T-cell (primary cell): ENCODE results near the gene VSNL1. TPM values are rescaled to one million over a fixed set of nuclear protein-coding genes. Genes with fewer than 3 reads are reported as not detected.

ENCODE experiments used
- ATAC-seq, 4 experiments: fragments of 200-7000 bp in 3 of 4; fragments of 150-1000 bp in 1 of 4; cut with Tn5 transposase; replicated peaks in 1 of 4; 1 replicate in 3 of 4; 2 replicates in 1 of 4; pipeline ENCODE4 v1.10.0; 2021; ENCODE audit warnings: moderate library complexity in 3 of 4, mild to moderate bottlenecking in 2 of 4, moderate number of reproducible peaks in 1 of 4
- CTCF ChIA-PET, 2 donors: fragments of 300-600 bp; sonication (Branson Sonifier 250); formaldehyde crosslinking; loops; one replicate each; lab custom pipeline; 2022; ENCODE audit warnings: antibody characterized with exemption in 2 of 2; lab: Charles Lee
- POLR2A ChIA-PET, 2 donors: fragments of 300-600 bp; sonication (Branson Sonifier 250); formaldehyde crosslinking; loops; one replicate each; lab custom pipeline; 2022; ENCODE audit warnings: antibody characterized with exemption in 2 of 2; lab: Charles Lee
- DNase-seq, 35 experiments: peaks; one replicate each; pipeline versions ENCODE4 v3.0.0 to v3.0.0-alpha.2; 2013 to 2023
- H3K27ac ChIP-seq: one replicate; pipeline ENCODE4 v1.5.1; 2013; ENCODE audit warnings: low read length
- H3K27me3 ChIP-seq, 2 experiments: replicated peaks in 1 of 2; 1 replicate in 1 of 2; 2 replicates in 1 of 2; pipeline versions ENCODE4 v1.6.1 to v1.7.0; 2013; ENCODE audit warnings: low read length in 1 of 2, mixed read lengths in 1 of 2; ENCODE audit not compliant: control insufficient read depth in 2 of 2, insufficient read depth in 2 of 2; ENCODE audit errors: extremely low read depth in 1 of 2
- H3K36me3 ChIP-seq, 2 donors: 1 replicate in 1 of 2; 2 replicates in 1 of 2; pipeline versions ENCODE4 v1.6.1 to v1.7.0; 2013; ENCODE audit warnings: low read length in 1 of 2; ENCODE audit not compliant: control insufficient read depth in 2 of 2, insufficient read depth in 1 of 2; ENCODE audit errors: extremely low read depth in 1 of 2
- H3K4me1 ChIP-seq, 2 experiments: 1 replicate in 1 of 2; 2 replicates in 1 of 2; pipeline versions ENCODE4 v1.6.1 to v1.7.0; 2013; ENCODE audit warnings: low read length in 2 of 2, mixed read lengths in 1 of 2; ENCODE audit not compliant: insufficient read depth in 2 of 2, control insufficient read depth in 1 of 2; ENCODE audit errors: extremely low read depth in 1 of 2
- H3K4me3 ChIP-seq, 2 donors: 1 replicate in 1 of 2; 2 replicates in 1 of 2; pipeline versions ENCODE4 v1.5.1 to v1.7.0; 2013; ENCODE audit warnings: mild to moderate bottlenecking in 2 of 2, low read length in 1 of 2, moderate library complexity in 1 of 2; ENCODE audit not compliant: control insufficient read depth in 1 of 2; ENCODE audit errors: extremely low read depth in 1 of 2
- H3K9me3 ChIP-seq: 2 replicates; pipeline ENCODE4 v1.7.0; 2013
- H3K27ac Mint-ChIP-seq, 2 donors: one replicate each; pipeline ENCODE4 v1.8.0; 2020 to 2021; ENCODE audit warnings: mild to moderate bottlenecking in 2 of 2, mixed read lengths in 2 of 2
- H3K27me3 Mint-ChIP-seq, 2 donors: one replicate each; pipeline ENCODE4 v1.8.0; 2021 to 2022; ENCODE audit warnings: mixed read lengths in 2 of 2
- H3K36me3 Mint-ChIP-seq: one replicate; pipeline ENCODE4 v1.8.0; 2021; ENCODE audit warnings: mixed read lengths
- H3K4me1 Mint-ChIP-seq, 3 donors: one replicate each; pipeline ENCODE4 v1.8.0; 2020 to 2022; ENCODE audit warnings: mixed read lengths in 3 of 3, mild to moderate bottlenecking in 1 of 3
- H3K4me3 Mint-ChIP-seq, 3 donors: one replicate each; pipeline ENCODE4 v1.8.0; 2020 to 2022; ENCODE audit warnings: mild to moderate bottlenecking in 3 of 3, mixed read lengths in 3 of 3, moderate library complexity in 3 of 3
- H3K9me3 Mint-ChIP-seq, 3 donors: one replicate each; pipeline ENCODE4 v1.8.0; 2020 to 2022; ENCODE audit warnings: mixed read lengths in 3 of 3
- WGBS: methylation state at CpG from one replicate; pipeline ENCODE4 v1.1.5; 2013; ENCODE audit warnings: missing lambda C conversion rate; ENCODE audit not compliant: insufficient coverage; 5-methylcytosine and 5-hydroxymethylcytosine counted together
- total RNA-seq, 35 experiments: library from RNA in 6 of 35; stranded (reverse) in 6 of 35; fragments of 120-200 nt in 1 of 35; gene quantifications; one replicate each; pipeline versions ENCODE4 v1.2.1 to v1.2.4 and lab custom pipeline; 2013 to 2026

Gene VSNL1
- total RNA-seq, 5 donors from 2014 or later (not counting 1 experiment from before 2014, with no cell fraction given): 0.22 TPM; not detected in 4

DNA sequence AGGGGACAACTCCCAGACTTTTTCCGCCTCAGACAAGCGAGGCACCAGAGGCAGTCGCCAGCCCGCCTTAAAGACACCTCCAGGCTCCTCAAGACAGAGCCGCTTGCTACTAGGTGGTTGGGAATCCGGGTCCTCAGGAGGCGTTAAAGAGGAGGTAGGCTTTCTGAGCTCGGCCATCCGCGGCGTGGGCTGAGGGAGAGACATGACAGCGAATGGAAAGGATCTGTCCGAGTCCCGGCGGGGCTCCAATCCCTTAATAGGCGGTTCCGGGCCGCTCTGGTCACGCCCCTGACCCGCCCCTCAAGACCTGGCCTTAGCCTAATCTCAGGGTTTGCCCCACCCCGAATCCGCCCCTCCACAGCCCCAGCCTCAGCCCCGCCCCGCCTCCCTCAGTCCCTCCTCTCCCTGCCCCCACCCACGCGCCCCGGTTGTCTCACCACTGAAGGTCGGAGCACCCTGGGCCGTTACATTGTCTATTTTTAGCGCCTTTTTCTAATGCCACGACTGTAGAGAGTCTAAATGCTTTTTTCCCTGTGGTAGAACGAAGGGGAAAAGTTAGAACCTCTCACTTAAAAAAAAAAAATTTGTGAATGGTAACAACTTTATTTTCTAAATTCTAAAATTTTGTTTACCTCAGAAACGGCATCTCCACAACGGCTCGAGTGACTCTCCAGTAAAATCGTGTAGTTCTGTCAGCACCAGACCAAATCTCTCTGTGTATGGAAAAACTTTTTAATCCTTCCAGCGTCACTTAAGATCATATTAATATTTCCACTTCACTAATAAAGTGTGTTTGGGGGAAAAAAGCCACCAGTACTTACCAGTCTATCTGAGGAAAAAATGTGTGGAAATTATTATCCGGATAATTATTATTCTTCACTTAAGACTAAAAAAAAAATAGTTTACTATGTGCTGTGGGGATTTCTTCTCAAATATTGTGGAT is 22.0 kb upstream of the VSNL1 start, which contains the start of gene RAD51AP2:
RAD51AP2 (minus strand) TSS at position 229 of the 943 bp plus-strand sequence; CDS start at position 204, 25 bp downstream.
- Histone ChIP-seq H3K27ac (no peak within 1 kb of the TSS), H3K9me3 (no peaks in the 10 kb centered on the region), H3K4me3 (no peak within 1 kb of the TSS), H3K27me3 (peaks cover 6 to 9% of the 10 kb centered on the region in 2 experiments), H3K4me1 (no peaks in the 10 kb centered on the region), H3K36me3 (no peaks in the 10 kb centered on the region)
- no peaks in the 10 kb centered on the region for H3K36me3 Mint-ChIP-seq
- no peak within 1 kb of the TSS for H3K27ac Mint-ChIP-seq
- H3K27me3 Mint-ChIP-seq: peaks cover 21 to 26% of the 10 kb centered on the region in 2 donors
- H3K4me3 Mint-ChIP-seq: no peak within 1 kb of the TSS
- no peaks in the 10 kb centered on the region for H3K4me1 Mint-ChIP-seq
- H3K9me3 Mint-ChIP-seq: peaks cover 0 to 4% (median 0%) of the 10 kb centered on the region in 3 donors
- WGBS: 7% methylated on average over 20 of the region's 38 CpGs
- ATAC-seq (no peak), DNase-seq (no peak)
- CTCF ChIA-PET: no interaction called here
- POLR2A ChIA-PET: no interaction called here

DNA sequence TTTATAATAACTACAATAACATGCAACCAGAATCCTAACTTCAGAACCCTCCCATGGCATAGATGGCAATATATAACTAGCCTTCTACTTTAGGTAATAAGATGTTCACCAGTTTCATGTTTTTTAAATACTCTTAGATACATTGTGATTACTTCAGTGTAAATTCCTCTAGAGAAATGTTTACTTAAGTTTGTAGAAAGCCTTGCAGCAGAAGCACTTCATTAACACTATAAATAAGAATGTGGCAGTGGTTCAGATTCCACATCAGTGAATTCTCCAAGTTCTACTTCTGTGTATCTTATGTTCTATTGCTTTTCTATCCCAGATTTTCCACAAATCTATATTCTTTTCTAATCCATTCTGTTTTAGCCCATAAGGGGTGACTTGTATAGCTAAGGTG is 21.0 kb upstream of the VSNL1 start:
- peaks cover 6 to 9% of the 10 kb centered on the region in 2 experiments for H3K27me3 ChIP-seq
- H3K27ac ChIP-seq: no peak overlapping the region
- no peaks in the 10 kb centered on the region for H3K9me3 ChIP-seq
- H3K27ac Mint-ChIP-seq: no peak overlapping the region
- no peaks in the 10 kb centered on the region for H3K4me1 Mint-ChIP-seq
- no peaks in the 10 kb centered on the region for H3K4me1 ChIP-seq
- ChIA-PET POLR2A (no interaction called here), CTCF (no interaction called here)
- H3K27me3 Mint-ChIP-seq: peaks cover 21 to 28% of the 10 kb centered on the region in 2 donors
- no peak overlapping the region for H3K4me3 ChIP-seq
- no peak overlapping the region for H3K4me3 Mint-ChIP-seq
- ATAC-seq: no peak
- no peaks in the 10 kb centered on the region for H3K36me3 Mint-ChIP-seq
- peaks cover 0 to 4% (median 0%) of the 10 kb centered on the region in 3 donors for H3K9me3 Mint-ChIP-seq
- no peaks in the 10 kb centered on the region for H3K36me3 ChIP-seq
- DNase-seq: no peak

DNA sequence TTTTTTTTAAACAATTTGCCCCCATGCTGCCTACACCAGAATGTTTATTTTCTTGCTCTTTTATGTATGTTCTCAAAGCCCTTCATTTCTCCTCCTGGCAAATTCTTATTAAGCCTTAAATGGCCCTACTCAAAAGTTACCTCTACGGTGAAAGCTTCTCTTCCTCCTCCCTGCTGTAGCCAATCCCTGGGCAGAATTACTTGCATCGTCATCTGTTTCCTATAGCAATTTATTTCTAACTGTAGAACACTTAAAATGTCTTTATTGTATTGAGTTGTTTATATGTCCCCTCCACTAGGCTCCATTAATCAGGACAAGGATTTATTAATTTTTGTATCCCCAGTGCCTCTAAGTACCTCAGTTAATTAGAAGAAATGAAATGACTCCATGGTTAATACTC is 19.7 kb upstream of the VSNL1 start:
- no CpG with 5 or more reads among the region's 2 CpGs for WGBS
- H3K9me3 Mint-ChIP-seq: peaks cover 0 to 4% (median 0%) of the 10 kb centered on the region in 3 donors
- ATAC-seq: no peak

DNA sequence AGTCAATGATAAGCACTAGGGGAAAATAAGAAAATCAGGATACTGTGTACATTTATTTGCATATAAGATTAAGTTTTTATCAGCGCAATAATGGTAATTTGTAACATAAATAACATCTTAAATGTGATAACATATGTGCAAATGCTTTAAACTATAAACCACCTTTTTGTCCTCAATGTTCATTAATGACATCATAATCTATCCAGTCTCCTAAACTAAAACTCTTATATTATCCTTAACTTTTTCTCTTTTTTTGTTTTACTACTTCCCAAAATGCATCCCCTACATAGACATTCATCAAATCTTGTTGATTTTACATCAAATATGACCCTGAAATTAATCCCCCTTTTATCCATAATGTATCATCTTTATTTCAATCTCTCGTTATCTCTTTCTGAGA is 18.9 kb upstream of the VSNL1 start:
- Mint-ChIP-seq H3K9me3 (peaks cover 0 to 4% (median 0%) of the 10 kb centered on the region in 3 donors), H3K36me3 (no peaks in the 10 kb centered on the region), H3K4me1 (no peaks in the 10 kb centered on the region), H3K27me3 (peaks cover 21 to 28% of the 10 kb centered on the region in 2 donors), H3K27ac (no peak overlapping the region), H3K4me3 (no peak overlapping the region)
- no CpG with 5 or more reads among the region's 2 CpGs for WGBS
- ChIA-PET CTCF (no interaction called here), POLR2A (no interaction called here)
- ATAC-seq: no peak
- H3K4me3 ChIP-seq: no peak overlapping the region
- H3K4me1 ChIP-seq: no peaks in the 10 kb centered on the region
- H3K9me3 ChIP-seq: no peaks in the 10 kb centered on the region
- H3K27me3 ChIP-seq: peaks cover 6 to 9% of the 10 kb centered on the region in 2 experiments
- H3K27ac ChIP-seq: no peak overlapping the region
- no peaks in the 10 kb centered on the region for H3K36me3 ChIP-seq
- DNase-seq: no peak

More for the DNA sequence above, 19.7 kb upstream of the VSNL1 start:
- ChIA-PET POLR2A (no interaction called here), CTCF (no interaction called here)
- H3K4me3 ChIP-seq: no peak overlapping the region
- H3K27ac ChIP-seq: no peak overlapping the region
- Mint-ChIP-seq H3K4me1 (no peaks in the 10 kb centered on the region), H3K4me3 (no peak overlapping the region), H3K27ac (no peak overlapping the region), H3K27me3 (peaks cover 21 to 28% of the 10 kb centered on the region in 2 donors), H3K36me3 (no peaks in the 10 kb centered on the region)
- H3K36me3 ChIP-seq: no peaks in the 10 kb centered on the region
- no peaks in the 10 kb centered on the region for H3K9me3 ChIP-seq
- peaks cover 6 to 9% of the 10 kb centered on the region in 2 experiments for H3K27me3 ChIP-seq
- DNase-seq: no peak
- no peaks in the 10 kb centered on the region for H3K4me1 ChIP-seq

DNA sequence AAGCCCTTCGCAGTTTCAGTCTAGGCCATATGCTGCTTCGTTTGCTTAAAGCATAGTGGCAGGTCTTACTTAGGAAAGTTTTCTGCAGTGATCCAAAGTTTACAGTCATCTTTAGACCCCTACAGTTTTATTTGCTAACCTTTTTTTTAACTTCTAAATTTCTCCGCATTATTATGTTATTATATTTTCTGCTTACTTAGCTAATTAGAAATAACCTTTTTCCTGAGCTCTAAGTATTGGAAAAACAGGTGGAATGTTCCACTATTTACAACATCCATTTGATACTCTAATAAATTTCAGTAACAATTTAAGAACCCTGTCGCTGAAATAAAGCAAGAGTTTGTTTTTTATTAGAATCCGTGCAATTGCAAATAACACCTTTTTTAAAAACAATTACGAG is 18.2 kb upstream of the VSNL1 start:
- Histone ChIP-seq H3K36me3 (no peaks in the 10 kb centered on the region), H3K9me3 (no peaks in the 10 kb centered on the region), H3K4me3 (no peak overlapping the region), H3K4me1 (no peaks in the 10 kb centered on the region), H3K27ac (no peak overlapping the region), H3K27me3 (peaks cover 6% of the 10 kb centered on the region in 2 experiments)
- Mint-ChIP-seq H3K4me1 (no peaks in the 10 kb centered on the region), H3K4me3 (no peak overlapping the region), H3K27me3 (peaks cover 18 to 28% of the 10 kb centered on the region in 2 donors), H3K36me3 (no peaks in the 10 kb centered on the region), H3K9me3 (peaks cover 0 to 4% (median 0%) of the 10 kb centered on the region in 3 donors), H3K27ac (no peak overlapping the region)
- WGBS: 100% methylated on average over 1 of the region's 6 CpGs
- CTCF ChIA-PET: no interaction called here
- POLR2A ChIA-PET: no interaction called here
- ATAC-seq (no peak), DNase-seq (no peak)

DNA sequence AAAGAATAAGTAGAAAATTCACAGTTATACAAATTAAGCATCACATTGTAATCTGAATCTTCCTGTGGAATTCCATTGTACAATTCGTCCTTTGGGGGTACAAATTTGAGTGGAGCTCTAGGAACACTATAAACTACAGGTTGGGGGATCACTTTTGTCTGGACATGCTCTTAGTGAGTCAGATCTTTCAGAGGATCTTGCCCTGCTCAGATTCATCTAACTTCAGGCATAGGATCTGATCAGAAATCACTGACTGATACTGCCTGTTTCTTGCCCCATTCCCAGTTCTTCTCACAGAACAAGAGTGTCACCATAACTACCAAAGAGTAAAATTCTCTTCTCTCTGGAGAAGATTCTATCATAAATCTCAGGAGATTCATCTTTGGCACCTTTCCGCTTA is 10.7 kb upstream of the VSNL1 start:
- H3K27me3 Mint-ChIP-seq: peaks cover 2 to 7% of the 10 kb centered on the region in 2 donors
- H3K9me3 Mint-ChIP-seq: no peaks in the 10 kb centered on the region
- no peak overlapping the region for H3K4me3 Mint-ChIP-seq
- Histone ChIP-seq H3K9me3 (no peaks in the 10 kb centered on the region), H3K4me3 (no peak overlapping the region), H3K27me3 (no peaks in the 10 kb centered on the region), H3K27ac (no peak overlapping the region), H3K36me3 (no peaks in the 10 kb centered on the region), H3K4me1 (no peaks in the 10 kb centered on the region)
- POLR2A ChIA-PET: no interaction called here
- no peak for DNase-seq
- CTCF ChIA-PET: interaction anchor here in 1 of 2 donors (0.6 kb wide), 1 partner anchor 8 kb away, joined by 7 read pairs; no protein-coding TSS in a partner anchor
- H3K27ac Mint-ChIP-seq: no peak overlapping the region
- WGBS: no CpG with 5 or more reads among the region's 2 CpGs
- no peak for ATAC-seq
- H3K4me1 Mint-ChIP-seq: no peaks in the 10 kb centered on the region
- H3K36me3 Mint-ChIP-seq: no peaks in the 10 kb centered on the region
